Cardiac fibroblast (primary cell): ENCODE measurements around the gene DCUN1D2.

Experiments
- DNase-seq, 2 donors: peaks; one replicate each; pipeline versions ENCODE4 v3.0.0 to v3.0.0-alpha.2; 2010; ENCODE audit warnings: low read depth in 2 of 2
- H3K4me3 ChIP-seq, 2 donors: replicated peaks in 1 of 2; 1 replicate in 1 of 2; 2 replicates in 1 of 2; pipeline ENCODE4 v1.5.1; 2011; ENCODE audit warnings: low read depth in 2 of 2, low read length in 2 of 2, mild to moderate bottlenecking in 2 of 2, moderate library complexity in 1 of 2
- TF ChIP-seq, protein P1 (sequence below): IDR thresholded peaks from one replicate; pipeline ENCODE4 v1.5.1; 2011; ENCODE audit warnings: low read depth, mild to moderate bottlenecking, low read length, inconsistent platforms

Gene DCUN1D2

GRCh38 chr13:113413898-113414282 lies 76.6 kb downstream of the DCUN1D2 start:
- TF ChIP-seq, protein P1, sequence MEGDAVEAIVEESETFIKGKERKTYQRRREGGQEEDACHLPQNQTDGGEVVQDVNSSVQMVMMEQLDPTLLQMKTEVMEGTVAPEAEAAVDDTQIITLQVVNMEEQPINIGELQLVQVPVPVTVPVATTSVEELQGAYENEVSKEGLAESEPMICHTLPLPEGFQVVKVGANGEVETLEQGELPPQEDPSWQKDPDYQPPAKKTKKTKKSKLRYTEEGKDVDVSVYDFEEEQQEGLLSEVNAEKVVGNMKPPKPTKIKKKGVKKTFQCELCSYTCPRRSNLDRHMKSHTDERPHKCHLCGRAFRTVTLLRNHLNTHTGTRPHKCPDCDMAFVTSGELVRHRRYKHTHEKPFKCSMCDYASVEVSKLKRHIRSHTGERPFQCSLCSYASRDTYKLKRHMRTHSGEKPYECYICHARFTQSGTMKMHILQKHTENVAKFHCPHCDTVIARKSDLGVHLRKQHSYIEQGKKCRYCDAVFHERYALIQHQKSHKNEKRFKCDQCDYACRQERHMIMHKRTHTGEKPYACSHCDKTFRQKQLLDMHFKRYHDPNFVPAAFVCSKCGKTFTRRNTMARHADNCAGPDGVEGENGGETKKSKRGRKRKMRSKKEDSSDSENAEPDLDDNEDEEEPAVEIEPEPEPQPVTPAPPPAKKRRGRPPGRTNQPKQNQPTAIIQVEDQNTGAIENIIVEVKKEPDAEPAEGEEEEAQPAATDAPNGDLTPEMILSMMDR = no peak
- DNase-seq = peak in 1 of 2 donors; percentile 25
- no peak overlapping the region for H3K4me3 ChIP-seq

DNA sequence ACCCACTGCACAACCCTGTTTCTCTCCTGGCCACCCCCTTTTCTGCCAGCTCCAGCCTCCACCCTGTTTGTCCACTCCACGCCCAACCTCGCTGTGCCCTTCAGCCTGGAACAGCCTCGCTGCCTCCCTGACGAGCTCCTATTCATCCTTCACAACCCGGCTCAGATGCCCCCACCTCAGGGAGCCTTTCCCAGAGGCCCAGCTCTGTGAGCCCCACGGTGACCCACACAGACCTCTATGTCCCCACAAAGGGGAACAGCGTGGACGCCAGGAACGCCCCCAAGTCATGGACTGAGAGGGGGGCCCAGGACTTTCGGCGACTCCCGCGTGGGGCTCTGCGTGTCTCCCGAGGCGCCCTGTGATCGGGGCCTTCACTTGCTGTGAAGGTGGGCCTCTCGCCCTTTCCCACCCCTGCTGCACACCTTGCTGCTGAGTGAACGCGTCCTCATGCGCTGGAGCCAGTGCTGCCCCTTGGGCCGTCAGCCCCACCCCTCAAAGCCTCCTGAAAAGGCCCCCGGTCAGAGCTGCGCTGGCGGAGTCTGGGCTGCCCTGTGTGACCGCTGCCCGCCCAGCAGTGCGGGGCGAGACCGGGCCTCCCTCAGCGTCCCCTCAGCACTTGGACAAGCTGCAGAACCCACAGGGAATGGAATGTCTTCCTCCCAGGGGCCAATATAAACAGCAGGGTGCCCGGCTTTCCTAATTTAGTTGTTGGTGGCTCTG lies 77.2 kb downstream of the DCUN1D2 start:
- no peak overlapping the region for H3K4me3 ChIP-seq
- TF ChIP-seq, protein P1 = no peak
- no peak for DNase-seq

- H3K4me3 ChIP-seq = no peak overlapping the region
- no peak for DNase-seq
- TF ChIP-seq, protein P1 = no peak
These were observed 78.1 kb downstream of the DCUN1D2 start for GRCh38 chr13:113412440-113412839.

DNA sequence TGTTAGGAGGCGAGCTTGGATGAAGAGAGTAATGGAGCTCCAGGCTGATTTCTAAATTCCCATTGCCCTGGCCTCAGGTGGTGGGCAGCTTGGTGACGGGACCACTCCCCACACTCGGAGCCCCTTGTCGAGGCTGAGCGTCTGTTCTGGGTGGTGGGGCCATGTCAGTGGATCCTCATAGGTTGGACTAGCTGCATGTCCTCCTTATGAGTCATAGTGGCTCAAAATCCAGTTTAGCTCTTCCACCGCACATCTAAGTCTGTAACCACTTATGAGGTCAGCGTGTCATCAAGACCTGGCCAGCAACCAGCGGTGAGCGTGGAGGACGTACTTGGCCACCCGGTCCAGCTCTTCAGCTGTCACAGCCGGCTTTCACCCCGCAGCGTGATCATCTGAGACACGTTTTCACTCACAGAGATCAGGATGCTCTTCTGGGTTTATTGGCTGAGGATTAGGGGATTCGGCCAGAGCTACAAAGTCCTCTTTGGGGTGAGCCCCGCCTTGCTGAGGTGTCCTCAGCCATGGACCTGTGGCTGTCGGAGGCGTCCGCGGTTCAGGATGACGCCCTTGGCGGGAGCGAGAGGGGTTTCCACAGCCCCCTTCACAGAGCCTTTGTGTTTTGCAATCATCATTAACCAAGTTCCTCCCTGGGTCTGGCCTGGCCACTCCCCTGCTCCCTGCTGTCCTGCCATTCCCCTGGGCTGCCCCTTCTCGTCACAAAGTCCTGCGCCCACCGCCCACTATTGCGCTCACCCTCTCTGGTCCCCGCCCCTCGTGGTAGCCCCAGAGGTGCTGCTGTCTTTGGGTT lies 79.1 kb downstream of the DCUN1D2 start:
- TF ChIP-seq, protein P1 = no peak
- no peak overlapping the region for H3K4me3 ChIP-seq
- peak; percentile 78 to 96 for DNase-seq

GRCh38 chr13:113410472-113411201 lies 79.9 kb downstream of the DCUN1D2 start:
- peak overlapping the region in 1 of 2 donors; percentile 18 for H3K4me3 ChIP-seq
- TF ChIP-seq, protein P1 = no peak
- peak; percentile 27 to 90 for DNase-seq

GRCh38 chr13:113408562-113408961 lies 81.9 kb downstream of the DCUN1D2 start:
- no peak overlapping the region for H3K4me3 ChIP-seq
- DNase-seq = no peak
- TF ChIP-seq, protein P1 = no peak
